ENCODE measurements around the gene SDHA. TPM values are rescaled to one million over a fixed set of nuclear protein-coding genes. Genes with fewer than 3 reads are reported as not detected.

SDHA gene
- total RNA-seq, 1 experiment from 2014 or later, result 140 TPM

- H3K4me1 ChIP-seq, result no peaks in the 10 kb centered on the region
- no TSS peak for BruUV-seq (replicated peaks)
- Mint-ChIP-seq H3K27ac (ENCODE audit: unreplicated experiment) (no peak overlapping the region), H3K9me3 (ENCODE audit: unreplicated experiment) (no peaks in the 10 kb centered on the region), H3K27me3 (ENCODE audit: insufficient read depth, unreplicated experiment) (no peaks in the 10 kb centered on the region), H3K4me1 (ENCODE audit: low read depth, unreplicated experiment) (no peaks in the 10 kb centered on the region), H3K36me3 (ENCODE audit: insufficient read depth, unreplicated experiment) (peaks cover 19% of the 10 kb centered on the region), H3K4me3 (ENCODE audit: unreplicated experiment) (no peak overlapping the region)
- CTCF ChIA-PET, result no interaction called here
- no peak for DNase-seq
- no peaks in the 10 kb centered on the region for H3K36me3 ChIP-seq (ENCODE audit: control insufficient read depth, insufficient read depth, low read length)
- TF ChIP-seq CTCF (IDR thresholded peaks at IDR 0.05; ENCODE audit: insufficient read depth in 1 of 2, low read depth in 1 of 2, low read length in 1 of 2, severe bottlenecking in 1 of 2, unreplicated experiment in 1 of 2), result no peak
- H3K27me3 ChIP-seq (replicated peaks; ENCODE audit: control insufficient read depth, insufficient read depth, low read length), result no peaks in the 10 kb centered on the region
- H3K4me3 ChIP-seq (ENCODE audit: low read depth, low read length), result no peak overlapping the region
- intact Hi-C loops (cut with micrococcal nuclease; ENCODE audit: unreplicated experiment), result no loop called here
- POLR2A ChIA-PET, result no interaction called here
- no peaks in the 10 kb centered on the region for H3K9me3 ChIP-seq
Measured at GRCh38 chr5:199950-200645, 18.0 kb upstream of the SDHA start.

- Histone ChIP-seq H3K4me1 (no peaks in the 10 kb centered on the region), H3K27me3 (replicated peaks; ENCODE audit: control insufficient read depth, insufficient read depth, low read length) (no peaks in the 10 kb centered on the region), H3K9me3 (no peaks in the 10 kb centered on the region), H3K36me3 (ENCODE audit: control insufficient read depth, insufficient read depth, low read length) (no peaks in the 10 kb centered on the region), H3K4me3 (ENCODE audit: low read depth, low read length) (no peak overlapping the region)
- Mint-ChIP-seq H3K27me3 (ENCODE audit: insufficient read depth, unreplicated experiment) (no peaks in the 10 kb centered on the region), H3K9me3 (ENCODE audit: unreplicated experiment) (no peaks in the 10 kb centered on the region), H3K4me3 (ENCODE audit: unreplicated experiment) (no peak overlapping the region), H3K4me1 (ENCODE audit: low read depth, unreplicated experiment) (no peaks in the 10 kb centered on the region), H3K27ac (ENCODE audit: unreplicated experiment) (no peak overlapping the region), H3K36me3 (ENCODE audit: insufficient read depth, unreplicated experiment) (peaks cover 27% of the 10 kb centered on the region)
- intact Hi-C loops (cut with micrococcal nuclease; ENCODE audit: unreplicated experiment), result no loop called here
- CTCF ChIA-PET, result interaction anchor here (1.4 kb wide), 1 partner anchor 17 kb away, joined by 5 read pairs; the partner anchor contains the start of genes CCDC127 and SDHA
- TF ChIP-seq CTCF (IDR thresholded peaks at IDR 0.05; ENCODE audit: insufficient read depth in 1 of 2, low read depth in 1 of 2, low read length in 1 of 2, severe bottlenecking in 1 of 2, unreplicated experiment in 1 of 2), result no peak
- no peak for DNase-seq
- BruUV-seq (replicated peaks), result no TSS peak
- POLR2A ChIA-PET, result no interaction called here
Measured at GRCh38 chr5:200985-201384, 17.1 kb upstream of the SDHA start.

GRCh38 chr5:201672-202071, 16.4 kb upstream of the SDHA start:
- no peaks in the 10 kb centered on the region for H3K9me3 Mint-ChIP-seq (ENCODE audit: unreplicated experiment)
- H3K27me3 ChIP-seq (replicated peaks; ENCODE audit: control insufficient read depth, insufficient read depth, low read length), result no peaks in the 10 kb centered on the region
- H3K4me3 ChIP-seq (ENCODE audit: low read depth, low read length), result no peak overlapping the region
- H3K4me3 Mint-ChIP-seq (ENCODE audit: unreplicated experiment), result no peak overlapping the region
- CTCF ChIA-PET, result interaction anchor here (1.1 to 1.4 kb wide), 2 partner anchors 13 to 17 kb away, joined by 3 to 5 read pairs; partner anchors contain the start of genes CCDC127 and SDHA
- H3K4me1 Mint-ChIP-seq (ENCODE audit: low read depth, unreplicated experiment), result no peaks in the 10 kb centered on the region
- BruUV-seq (replicated peaks), result no TSS peak
- no peaks in the 10 kb centered on the region for H3K27me3 Mint-ChIP-seq (ENCODE audit: insufficient read depth, unreplicated experiment)
- H3K4me1 ChIP-seq, result no peaks in the 10 kb centered on the region
- peaks cover 27% of the 10 kb centered on the region for H3K36me3 Mint-ChIP-seq (ENCODE audit: insufficient read depth, unreplicated experiment)
- no peak overlapping the region for H3K27ac Mint-ChIP-seq (ENCODE audit: unreplicated experiment)
- no peaks in the 10 kb centered on the region for H3K36me3 ChIP-seq (ENCODE audit: control insufficient read depth, insufficient read depth, low read length)
- H3K9me3 ChIP-seq, result no peaks in the 10 kb centered on the region
- no peak for TF ChIP-seq CTCF (IDR thresholded peaks at IDR 0.05; ENCODE audit: insufficient read depth in 1 of 2, low read depth in 1 of 2, low read length in 1 of 2, severe bottlenecking in 1 of 2, unreplicated experiment in 1 of 2)
- no peak for DNase-seq
- intact Hi-C loops (cut with micrococcal nuclease; ENCODE audit: unreplicated experiment), result no loop called here
- POLR2A ChIA-PET, result no interaction called here

All from Caco-2 (cell line).